ENCODE data around the gene HIVEP2. TPM values are rescaled to one million over a fixed set of nuclear protein-coding genes. Genes with fewer than 3 reads are reported as not detected.

Gene HIVEP2
- total RNA-seq, 1 donor from 2014 or later: 12.8 TPM

DNA sequence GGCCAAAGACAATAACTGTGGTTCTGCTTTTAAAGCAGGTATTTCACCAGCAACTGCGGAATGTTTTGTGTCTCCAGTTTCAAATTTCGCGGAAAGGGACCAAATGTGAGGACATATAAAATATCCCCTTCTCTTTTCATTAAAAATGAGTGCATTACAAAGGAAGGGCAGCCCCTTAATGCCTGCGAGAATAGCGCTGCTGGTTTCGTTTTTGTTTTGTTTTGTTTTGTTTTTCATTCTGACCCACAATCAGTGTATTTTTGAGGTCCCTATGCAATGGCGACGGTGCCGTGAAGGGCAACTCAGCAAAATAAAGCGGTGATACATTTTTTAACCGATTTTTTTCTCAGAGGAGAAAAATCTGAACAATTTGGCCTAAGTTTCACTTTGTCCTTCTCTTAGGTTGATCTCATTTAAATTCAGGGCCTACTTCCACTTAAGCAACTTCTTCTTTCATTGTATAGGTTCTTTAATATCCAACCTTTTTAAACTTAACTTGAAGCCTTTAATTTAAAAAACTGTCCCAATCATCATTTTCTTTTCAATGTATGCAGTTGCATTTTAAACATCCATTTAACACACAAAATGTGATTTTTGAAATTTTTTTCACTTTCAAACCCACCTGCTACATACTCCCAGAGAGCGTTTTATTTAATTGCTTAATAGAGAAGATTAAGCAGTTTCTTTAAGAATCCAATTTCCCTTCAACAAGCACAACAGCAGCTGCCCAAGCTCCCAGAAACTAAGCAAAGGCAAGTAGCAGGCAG lies 2.9 kb upstream of the HIVEP2 start:
- intact Hi-C loops (cut with DNase I): loop anchor here (5.0 kb wide), 1 partner anchor 61 kb away; no protein-coding TSS in a partner anchor

DNA sequence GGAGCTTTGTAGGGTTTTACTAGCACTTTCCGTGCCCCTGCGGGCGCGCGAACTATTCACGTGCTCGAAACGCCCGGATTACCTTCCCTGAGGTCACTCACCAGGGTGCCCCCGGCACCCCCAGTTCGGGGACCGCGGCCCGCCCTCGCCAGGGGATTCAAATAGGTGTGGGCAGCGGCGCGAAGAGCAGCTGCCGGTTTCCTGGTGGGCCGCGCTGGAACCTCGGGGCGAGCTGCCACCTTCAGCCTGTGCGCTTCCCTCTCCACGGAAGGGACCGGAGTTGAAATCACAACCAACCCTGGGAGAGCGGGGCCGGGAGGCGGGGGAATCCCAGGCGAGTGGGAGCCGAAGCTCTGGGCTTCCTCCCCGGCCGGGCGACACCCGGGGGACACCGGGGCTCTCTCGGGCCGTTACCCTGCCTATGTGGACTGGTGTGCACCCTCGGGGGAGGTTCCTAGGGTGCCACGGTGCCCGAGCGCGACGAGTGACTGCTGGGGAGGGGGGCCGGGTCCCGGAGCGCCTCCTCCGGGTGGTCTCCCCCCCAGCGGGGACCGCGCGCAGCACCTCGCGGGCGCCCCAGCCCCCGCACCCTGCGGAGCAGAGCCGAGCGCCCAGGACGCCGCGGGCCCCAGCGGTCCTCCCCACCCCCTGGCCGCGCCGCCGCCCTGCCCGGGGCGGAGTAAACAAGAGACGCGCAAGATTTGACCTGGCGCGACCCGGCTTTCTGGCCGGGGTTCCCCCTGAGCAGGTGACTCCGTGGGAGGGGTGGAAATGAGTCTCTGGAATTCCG lies 2.1 kb upstream of the HIVEP2 start:
- peak; percentile 72 for ATAC-seq (ENCODE audit: poor library complexity)
- intact Hi-C loops (cut with DNase I): loop anchor here (5.0 kb wide), 1 partner anchor 60 kb away; no protein-coding TSS in a partner anchor
- peak; percentile 90 for DNase-seq

More for the DNA sequence above, 2.9 kb upstream of the HIVEP2 start:
- ATAC-seq (ENCODE audit: poor library complexity) (no peak), DNase-seq (no peak)

DNA sequence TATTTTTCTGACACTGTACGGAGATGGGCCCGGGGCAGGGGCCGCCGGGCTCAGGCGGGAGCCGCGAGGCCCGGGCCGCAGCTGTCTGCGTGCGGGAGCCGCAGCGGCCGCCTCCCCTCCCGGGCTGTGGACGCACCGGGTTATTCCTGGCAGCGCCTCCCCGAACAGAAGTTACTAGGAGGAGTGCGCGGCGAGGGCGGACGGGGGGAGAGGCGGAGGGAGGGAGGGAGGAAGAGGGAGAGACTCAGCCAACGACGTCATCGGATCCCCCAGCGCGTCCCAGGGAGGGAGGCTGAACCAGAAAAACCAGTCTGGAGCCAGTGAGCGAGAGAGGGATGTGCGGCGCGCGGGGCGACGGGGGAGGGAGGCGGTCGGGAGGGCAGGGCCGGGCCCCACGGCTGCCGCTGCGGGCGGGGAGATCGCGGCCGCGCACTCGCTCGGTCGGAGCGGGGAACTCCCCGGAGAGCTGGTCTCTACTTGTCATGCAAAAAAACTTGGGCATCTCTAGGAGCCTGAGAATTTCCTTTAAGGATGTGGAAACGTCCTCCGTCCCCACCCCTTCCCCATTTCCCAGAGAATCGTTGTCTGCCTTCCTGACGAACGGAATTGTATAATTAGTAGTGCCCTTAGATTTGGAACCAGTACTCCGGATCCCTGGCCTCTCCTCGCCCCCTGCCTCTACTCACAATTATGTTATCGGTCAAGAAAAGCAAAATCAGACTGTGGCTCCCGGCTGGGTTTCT lies 1.4 kb upstream of the HIVEP2 start:
- ATAC-seq (ENCODE audit: poor library complexity) (peak; percentile 86), DNase-seq (peak; percentile 97)
- intact Hi-C loops (cut with DNase I): loop anchor here (5.0 kb wide), 1 partner anchor 59 kb away; no protein-coding TSS in a partner anchor

DNA sequence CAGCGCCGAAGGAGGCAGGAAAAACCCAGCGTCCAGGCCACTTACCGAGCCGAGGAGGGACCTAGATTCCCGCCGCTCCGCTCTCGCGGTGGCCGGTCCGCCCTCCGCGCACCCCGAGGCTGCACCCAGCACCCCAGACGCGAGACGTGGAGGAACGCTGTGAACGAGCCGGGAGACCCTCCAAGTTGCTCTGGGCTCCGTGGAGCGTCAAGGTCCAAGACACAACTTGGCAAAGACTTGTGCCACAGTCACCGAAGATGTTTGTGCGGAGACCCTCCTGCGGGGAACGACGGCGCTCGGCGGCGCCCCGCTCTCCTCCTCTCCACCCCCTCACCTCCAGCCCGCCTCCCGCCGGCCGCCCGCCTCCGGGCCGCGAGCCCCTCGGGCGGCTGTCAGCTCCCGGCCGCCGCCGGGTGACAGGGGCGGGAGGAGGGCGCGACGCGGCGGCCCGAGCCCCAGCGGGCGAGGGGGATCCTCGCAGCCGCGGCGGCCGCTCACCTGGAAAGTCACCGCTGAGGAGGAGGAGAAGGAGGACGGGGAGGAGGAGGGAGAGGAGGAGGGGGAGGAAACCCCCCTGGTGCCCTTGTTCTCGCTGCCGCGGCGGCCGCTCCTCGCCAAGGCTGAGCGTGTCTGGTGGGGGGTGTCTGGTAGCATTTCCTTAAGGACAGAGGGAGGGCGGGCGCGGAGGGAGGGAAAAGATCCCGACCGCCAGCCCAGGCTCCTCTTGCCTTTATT lies 637 bp upstream of the HIVEP2 start:
- intact Hi-C loops (cut with DNase I): loop anchor here (5.0 kb wide), 1 partner anchor 58 kb away; no protein-coding TSS in a partner anchor
- no peak for DNase-seq
- peak; percentile 8 for ATAC-seq (ENCODE audit: poor library complexity)

DNA sequence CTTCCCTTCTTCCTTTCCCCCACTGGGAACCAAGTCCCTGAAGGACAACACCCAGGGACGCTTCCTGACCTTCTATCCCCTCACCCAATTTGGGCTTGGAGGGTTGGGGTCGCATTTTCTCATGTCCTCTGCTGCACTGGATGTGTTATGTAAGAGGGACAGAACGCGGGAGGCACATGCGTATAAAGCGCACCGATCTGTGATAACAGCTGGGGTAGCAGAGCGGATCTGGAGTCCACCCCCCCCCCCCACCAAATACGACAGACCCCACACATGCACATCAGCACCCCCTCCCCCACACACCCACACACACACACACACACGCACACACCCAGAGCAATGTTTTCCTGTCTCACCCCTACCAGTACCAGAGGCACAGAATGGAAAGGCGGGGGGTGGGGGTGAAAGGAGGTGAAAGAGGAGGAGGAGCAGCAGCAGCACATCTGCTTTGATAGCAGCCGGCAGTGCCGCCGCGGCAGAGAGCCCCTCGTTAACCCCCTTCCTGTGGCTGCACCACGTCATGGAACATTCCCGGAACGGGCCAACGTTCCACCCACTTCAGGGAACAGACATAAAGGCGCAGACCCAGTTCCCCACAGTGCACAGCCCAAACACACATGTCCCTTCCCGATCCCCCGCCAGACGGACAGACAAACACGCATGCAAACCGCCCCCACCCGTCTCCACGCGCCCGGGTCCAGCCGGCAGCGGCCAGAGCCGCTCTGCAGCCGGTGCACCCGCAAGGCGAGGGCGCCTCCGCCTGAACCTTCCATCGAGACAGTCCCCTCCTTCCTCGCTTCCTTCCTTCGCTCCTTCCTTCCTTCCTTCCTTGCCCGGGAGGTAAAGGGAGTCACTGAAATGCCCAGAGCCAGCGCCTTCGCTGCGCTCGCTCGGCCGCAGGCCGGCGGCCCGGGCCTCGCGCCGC lies 590 bp downstream of the HIVEP2 start:
- intact Hi-C loops (cut with DNase I): loop anchor here (5.0 kb wide), 1 partner anchor 57 kb away; no protein-coding TSS in a partner anchor
- peak; percentile 41 for ATAC-seq (ENCODE audit: poor library complexity)
- DNase-seq: peak; percentile 90

DNA sequence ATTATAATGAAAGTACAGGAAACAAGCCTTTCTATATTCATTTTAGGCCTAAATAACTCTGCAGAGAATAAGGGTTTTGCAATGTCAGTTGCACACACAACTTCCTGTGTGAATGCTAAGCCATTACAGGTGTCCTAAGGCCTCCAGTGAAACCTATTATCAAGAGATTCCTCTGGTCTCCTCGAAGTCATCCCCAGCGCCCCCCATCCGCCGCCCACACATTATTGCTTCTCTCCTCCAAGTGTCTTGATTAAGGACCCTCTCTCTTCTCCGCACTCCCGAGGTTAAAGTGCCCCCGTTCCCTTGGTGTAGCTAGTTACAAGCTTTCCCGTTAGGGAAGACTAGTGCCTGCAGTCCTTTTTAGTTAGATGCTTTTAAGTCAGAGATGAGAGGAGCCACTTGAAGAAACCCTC lies 1.3 kb downstream of the HIVEP2 start:
- intact Hi-C loops (cut with DNase I): no loop called here
- DNase-seq (peak; percentile 39), ATAC-seq (ENCODE audit: poor library complexity) (no peak)

DNA sequence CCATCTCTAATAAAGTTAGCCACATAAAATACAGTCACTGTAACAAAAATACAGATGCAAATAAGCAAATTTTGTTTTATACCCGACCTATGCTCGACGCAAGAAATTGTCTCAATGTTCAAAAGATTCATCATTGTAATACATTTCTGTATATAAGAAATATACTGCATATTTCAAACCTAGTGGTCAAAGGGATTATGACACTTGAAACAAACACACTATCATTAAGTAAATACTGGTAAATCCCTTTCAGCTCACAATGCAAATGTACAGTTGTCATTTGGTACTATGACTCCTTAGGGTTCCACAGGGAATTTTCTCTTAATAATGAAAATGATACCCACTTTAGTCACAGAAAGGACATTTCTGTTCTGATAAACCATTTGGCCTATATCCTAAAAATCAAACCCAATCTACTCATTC lies 2.2 kb downstream of the HIVEP2 start:
- ATAC-seq (ENCODE audit: poor library complexity): no peak
- intact Hi-C loops (cut with DNase I): no loop called here
- no peak for DNase-seq

DNA sequence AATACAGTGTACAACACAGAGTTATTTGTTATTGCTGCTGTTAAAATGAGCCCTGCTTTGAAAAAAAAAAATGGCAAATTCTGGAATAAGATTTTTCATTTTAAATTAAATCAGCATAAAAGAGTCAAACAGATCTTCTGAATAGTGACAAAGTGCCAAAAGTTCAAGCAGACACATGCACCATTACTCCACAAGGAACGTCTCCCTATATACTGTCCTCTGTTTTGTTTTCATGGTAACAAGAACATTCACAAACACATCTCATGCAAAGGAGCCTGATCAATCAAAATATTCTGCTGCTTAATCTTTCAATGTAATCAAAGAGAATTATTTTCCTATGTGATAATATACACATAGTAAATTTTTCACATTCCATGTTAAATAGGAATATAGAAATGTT lies 2.7 kb downstream of the HIVEP2 start:
- no peak for DNase-seq
- intact Hi-C loops (cut with DNase I): no loop called here
- no peak for ATAC-seq (ENCODE audit: poor library complexity)

DNA sequence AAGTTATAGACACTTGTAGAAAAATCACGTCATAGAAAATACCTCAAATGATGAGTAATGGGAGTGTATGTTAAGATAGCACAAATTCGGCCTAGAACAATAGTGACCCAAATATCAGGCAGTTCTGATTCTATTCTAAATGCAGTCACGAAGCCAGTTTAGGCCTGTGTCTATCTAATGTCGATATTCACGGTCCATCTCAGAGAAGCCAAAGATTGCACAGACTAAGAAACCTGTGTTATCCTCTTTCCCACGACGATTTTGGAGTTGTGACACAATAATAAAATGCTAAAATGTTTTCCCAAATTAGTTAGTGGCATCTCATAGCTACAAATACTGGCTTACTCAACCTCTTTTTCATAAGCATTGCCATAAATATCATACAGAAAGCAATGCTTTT lies 4.0 kb downstream of the HIVEP2 start:
- intact Hi-C loops (cut with DNase I): no loop called here
- DNase-seq (no peak), ATAC-seq (ENCODE audit: poor library complexity) (no peak)

DNA sequence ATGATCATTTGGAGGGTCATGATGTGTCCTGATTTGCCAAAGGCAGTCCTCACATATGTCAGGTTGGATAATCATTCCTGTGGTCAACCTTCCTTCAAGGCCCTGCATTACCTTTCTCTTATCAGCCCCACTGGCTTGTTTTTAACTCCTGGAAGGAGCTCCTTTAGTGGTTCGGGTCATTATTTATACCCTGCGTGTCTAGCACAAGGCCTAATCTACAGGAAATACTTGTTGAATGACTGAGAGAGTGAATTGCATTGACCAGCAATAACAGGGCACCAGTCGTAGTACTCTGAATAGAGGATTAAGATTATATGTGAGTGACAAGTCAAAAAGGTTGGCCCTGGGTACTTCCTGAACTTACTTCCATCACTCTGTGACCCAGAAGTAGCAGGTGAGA lies 4.5 kb downstream of the HIVEP2 start:
- no peak for DNase-seq
- intact Hi-C loops (cut with DNase I): no loop called here
- ATAC-seq (ENCODE audit: poor library complexity): no peak

DNA sequence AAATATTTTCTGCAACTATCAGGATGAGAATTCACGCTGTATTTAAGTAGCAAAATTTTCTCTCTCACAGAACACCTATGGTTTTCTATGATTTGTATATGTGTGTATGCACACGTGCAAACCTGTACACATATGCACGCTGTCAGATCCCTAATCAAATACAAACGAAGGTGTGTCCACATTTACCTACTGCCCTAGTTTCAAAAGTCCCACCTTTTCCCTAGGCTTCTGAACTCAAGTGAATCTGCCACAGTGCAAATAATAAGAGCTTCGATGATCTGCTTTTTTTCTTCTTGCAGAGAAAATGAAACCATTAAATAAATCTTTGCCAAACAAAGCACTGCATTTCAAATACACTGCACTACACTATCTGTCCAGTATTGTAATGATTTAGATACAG lies 6.5 kb downstream of the HIVEP2 start:
- ATAC-seq (ENCODE audit: poor library complexity) (no peak), DNase-seq (no peak)
- intact Hi-C loops (cut with DNase I): no loop called here

DNA sequence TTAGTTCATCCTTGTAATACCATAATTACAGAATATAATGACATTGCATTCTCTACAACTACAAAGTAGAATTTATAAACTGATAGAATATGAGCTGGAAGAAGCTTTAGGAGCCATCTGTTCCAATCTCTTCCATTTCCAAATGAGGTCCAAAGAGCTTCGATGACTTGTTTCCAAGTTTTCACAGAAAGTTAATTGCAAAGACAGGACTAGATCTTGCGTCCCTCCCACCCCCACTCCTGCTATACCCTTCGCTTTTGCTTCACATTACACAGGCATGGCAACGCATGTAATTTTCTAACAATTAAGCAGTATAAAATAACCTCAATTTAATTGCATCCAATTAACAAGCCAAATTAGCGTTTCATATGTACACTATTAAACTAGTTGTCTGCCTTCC lies 7.0 kb downstream of the HIVEP2 start:
- intact Hi-C loops (cut with DNase I): no loop called here
- DNase-seq: no peak
- no peak for ATAC-seq (ENCODE audit: poor library complexity)

DNA sequence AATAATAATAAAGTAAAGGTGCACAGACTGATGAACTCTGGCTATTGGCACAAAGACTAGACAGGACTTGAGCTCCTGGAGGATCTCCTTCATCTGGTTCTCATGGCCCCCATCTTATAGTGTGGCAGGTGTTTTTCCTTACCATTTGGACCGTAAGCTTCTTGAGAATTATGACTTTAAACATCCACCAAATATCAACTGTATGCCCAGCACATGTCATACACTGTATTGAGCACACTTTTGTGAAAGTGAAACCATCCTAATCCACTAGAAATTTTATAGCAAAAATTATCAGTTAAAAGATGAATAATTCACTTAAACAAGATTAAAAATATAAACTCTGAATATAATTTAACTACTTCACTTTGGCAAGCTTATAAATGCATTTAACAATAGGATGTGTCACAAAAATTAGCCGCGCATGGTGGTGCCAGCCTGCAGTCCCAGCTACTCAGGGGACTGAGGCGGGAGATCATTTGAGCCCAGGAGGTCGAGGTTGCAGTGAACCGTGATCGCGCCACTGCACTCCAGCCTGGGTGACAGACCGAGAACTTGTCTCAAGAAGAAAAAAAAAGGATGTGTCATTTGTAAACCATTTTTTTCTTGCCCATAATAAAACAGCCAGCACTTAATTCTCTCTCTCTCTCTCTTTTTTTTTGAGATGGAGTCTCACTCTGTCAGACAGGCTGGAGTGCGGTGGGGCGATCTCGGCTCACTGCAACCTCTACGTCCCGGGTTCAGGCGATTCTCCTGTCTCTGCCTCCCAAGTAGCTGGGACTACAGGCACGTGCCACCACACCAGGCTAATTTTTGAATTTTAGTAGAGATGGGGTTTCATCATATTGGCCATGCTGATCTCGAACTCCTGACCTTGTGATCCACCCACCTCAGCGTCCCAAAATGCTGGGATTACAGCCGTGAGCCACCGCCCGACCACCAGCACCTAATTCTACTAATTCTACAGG lies 9.1 kb downstream of the HIVEP2 start:
- DNase-seq: no peak
- no peak for ATAC-seq (ENCODE audit: poor library complexity)
- intact Hi-C loops (cut with DNase I): no loop called here

DNA sequence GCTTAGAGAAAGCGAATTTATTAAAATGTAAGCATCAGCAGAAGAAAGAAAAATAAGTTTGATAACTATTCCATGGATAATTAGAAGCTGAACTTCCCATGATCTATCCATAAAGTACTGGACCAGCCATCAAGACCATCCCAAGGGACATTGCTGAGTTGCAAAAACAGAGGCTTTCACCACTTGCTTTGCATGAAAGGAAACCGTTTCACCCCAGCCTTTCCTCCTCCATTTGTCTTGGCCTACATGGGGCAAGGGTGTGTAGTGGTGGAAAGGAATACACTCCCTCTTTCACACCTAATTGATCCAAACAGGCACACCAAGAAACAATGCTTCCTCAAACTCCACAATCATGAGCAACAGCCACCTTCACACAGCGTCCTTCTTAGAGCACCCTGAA lies 10.4 kb downstream of the HIVEP2 start:
- intact Hi-C loops (cut with DNase I): no loop called here
- DNase-seq (no peak), ATAC-seq (ENCODE audit: poor library complexity) (no peak)

DNA sequence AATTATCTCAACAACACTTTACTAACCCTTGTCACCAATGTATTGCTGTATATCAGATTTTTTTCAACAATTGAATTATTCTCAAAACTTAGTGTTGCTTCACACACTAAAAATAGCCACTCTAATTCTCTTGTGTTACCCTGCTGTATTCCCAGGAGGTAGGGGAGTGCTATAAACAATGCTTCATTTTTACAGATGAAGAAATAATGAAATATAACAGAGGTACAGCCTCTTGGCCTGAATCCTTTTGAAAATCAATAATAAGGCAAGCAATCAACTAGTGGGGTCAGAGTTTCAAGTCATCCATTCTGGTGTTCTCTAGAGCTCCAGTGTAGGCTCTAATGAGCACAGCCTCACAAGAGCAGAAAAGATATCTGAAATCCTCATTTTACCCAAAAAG lies 10.9 kb downstream of the HIVEP2 start:
- no peak for DNase-seq
- ATAC-seq (ENCODE audit: poor library complexity): no peak
- intact Hi-C loops (cut with DNase I): no loop called here

DNA sequence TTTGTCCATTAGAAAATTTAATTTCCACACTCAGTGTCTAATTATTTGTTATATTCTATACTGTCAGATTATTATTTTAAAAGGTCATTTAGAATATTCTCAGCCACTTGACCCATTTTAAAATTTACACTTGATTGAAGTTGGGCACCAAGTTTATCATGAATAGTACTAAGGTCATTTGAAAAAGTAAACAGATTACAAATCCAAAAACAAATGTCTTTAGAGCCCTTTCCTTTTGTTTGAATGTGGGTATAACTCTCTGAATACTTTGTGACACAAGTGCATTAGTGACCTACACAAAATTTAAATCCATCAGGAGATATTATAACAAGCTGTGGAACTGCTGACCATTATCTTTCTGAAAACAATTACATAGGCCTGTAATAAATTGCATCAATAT lies 11.3 kb downstream of the HIVEP2 start:
- ATAC-seq (ENCODE audit: poor library complexity): no peak
- intact Hi-C loops (cut with DNase I): no loop called here
- DNase-seq: no peak

Measured in Right ventricle myocardium superior (tissue), 1 donor.